Cardiac fibroblast (primary cell): Measurements from ENCODE around the gene FAM219A.

ENCODE experiments used
- DNase-seq, 2 donors: peaks; one replicate each; pipeline versions ENCODE4 v3.0.0 to v3.0.0-alpha.2; 2010; ENCODE audit warnings: low read depth in 2 of 2
- H3K4me3 ChIP-seq, 2 donors: replicated peaks in 1 of 2; 1 replicate in 1 of 2; 2 replicates in 1 of 2; pipeline ENCODE4 v1.5.1; 2011; ENCODE audit warnings: low read depth in 2 of 2, low read length in 2 of 2, mild to moderate bottlenecking in 2 of 2, moderate library complexity in 1 of 2
- CTCF ChIP-seq: IDR thresholded peaks from one replicate; pipeline ENCODE4 v1.5.1; 2011; ENCODE audit warnings: low read depth, mild to moderate bottlenecking, low read length, inconsistent platforms

FAM219A gene

DNA sequence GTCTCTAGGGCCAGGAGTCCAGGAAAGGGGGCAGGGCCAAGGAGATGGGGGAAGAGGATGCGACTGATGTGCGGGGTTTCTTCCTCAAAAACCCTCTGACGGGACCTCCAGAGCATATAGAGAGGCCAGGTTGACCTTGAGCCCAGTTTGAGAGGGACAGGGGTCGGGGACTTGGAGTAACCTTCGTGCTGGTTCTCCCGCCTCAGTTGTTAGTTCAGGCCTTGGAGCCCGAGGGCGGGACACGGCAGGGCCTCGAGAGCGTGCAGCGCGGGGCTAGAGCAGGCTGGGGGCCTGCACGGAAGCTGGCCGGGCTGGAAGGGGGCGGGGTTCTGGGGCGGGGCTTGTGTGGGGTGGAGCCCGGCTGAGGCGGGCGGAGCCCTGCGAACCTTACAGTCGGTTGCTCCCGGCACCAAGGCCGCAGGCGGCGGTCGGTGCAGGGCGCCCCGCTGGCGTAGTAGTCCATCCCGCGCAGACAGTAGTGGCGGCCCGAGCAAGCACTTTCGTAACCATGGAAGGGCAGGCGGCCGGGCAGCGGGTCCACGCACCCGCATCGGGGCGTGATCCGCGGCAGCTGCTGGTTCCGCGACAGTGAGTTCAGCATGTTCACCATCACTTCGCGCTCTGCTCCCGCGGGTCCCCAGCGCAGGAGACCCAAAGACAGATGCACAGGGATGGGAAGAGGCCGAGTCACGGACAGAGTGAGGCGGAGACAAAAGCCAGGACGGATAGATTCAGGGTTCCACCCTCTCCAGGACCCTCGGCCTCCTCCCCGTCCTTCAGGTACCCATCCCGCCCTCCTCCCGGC lies 77.7 kb downstream of the FAM219A start:
- no peak for TF ChIP-seq CTCF
- peak overlapping the region; percentile 47 to 49 for H3K4me3 ChIP-seq
- peak; percentile 69 to 81 for DNase-seq

DNA sequence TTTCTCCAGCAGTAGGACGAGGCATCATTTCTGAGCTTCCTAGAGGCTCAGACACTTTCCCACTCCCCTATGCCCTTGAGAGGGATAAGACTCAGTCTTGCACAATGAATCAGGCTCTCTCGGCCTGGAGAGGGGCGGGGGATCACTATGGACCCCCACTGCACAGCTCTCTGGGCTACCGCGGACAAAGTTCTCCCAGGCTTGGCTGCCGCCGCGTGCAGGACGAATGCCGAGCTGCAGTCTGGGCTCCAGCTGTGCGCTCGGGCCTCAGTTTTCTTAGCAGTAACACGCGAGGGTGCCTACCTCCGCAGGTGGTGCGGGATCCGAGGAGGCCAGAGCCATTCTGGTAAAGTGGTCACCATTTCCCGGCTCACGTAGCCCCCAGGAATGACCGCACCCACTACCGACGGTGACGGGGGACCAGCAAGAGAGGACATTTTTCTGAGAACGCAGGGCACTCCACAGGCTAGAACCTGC lies 78.3 kb downstream of the FAM219A start:
- DNase-seq = no peak
- H3K4me3 ChIP-seq = peak overlapping the region in 1 of 2 donors; percentile 47
- no peak for TF ChIP-seq CTCF

DNA sequence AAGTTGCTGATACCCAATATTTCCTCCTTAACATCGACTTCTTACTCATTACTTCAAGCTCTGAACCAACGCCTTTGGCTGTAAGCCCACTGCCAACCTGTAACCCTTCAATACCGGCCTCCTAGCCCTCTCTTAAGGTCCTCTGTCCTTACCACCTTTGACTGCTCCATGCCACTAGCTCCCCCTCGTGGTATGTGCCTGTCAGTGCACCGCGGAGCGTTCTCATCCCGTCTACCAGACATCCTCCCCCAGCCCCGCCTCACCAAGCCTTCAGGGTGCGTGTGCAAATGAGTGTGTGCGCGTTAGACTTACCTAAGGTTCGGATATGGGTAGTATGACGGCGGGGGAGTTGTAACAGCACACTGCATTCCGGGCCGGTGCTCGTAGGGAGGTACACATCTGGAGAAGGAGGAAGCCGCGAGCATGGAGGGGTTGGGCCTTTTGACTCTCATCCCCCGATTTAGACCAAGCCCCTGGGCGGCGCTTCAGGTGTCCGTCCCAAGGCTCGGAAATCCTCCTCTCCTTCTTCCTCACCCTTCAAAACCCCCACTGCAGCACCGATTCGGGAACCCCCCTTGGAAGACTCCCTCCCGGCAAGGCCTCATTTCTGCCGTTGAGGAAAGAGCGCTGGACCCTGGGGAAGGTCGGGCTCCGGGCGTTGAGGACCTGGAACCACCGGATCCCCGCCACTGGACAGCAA lies 78.9 kb downstream of the FAM219A start:
- TF ChIP-seq CTCF = peak; percentile 99
- DNase-seq = peak; percentile 88 to 89
- peak overlapping the region; percentile 16 to 47 for H3K4me3 ChIP-seq

GRCh38 chr9:34378376-34379060 lies 79.9 kb downstream of the FAM219A start:
- H3K4me3 ChIP-seq = no peak overlapping the region
- no peak for DNase-seq
- no peak for TF ChIP-seq CTCF

DNA sequence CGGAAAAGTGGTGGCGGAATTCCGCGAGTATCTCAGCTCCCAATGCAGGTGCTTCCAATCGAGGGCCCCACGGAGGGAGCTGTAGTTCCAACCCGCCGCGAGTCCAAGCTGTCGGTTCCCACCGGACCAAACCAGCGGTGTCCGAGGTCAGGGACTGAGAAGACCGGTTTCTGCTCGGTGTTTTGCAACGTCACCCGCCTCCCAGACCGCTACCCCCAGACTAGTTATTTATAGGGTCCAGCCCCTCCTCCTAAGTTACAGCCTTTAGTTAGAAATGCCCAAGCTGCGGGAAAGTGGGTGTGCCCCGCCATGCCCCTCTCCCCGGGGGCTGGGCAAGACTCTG lies 81.0 kb downstream of the FAM219A start:
- DNase-seq = peak in 1 of 2 donors; percentile 15
- peak overlapping the region; percentile 73 to 81 for H3K4me3 ChIP-seq
- no peak for TF ChIP-seq CTCF

DNA sequence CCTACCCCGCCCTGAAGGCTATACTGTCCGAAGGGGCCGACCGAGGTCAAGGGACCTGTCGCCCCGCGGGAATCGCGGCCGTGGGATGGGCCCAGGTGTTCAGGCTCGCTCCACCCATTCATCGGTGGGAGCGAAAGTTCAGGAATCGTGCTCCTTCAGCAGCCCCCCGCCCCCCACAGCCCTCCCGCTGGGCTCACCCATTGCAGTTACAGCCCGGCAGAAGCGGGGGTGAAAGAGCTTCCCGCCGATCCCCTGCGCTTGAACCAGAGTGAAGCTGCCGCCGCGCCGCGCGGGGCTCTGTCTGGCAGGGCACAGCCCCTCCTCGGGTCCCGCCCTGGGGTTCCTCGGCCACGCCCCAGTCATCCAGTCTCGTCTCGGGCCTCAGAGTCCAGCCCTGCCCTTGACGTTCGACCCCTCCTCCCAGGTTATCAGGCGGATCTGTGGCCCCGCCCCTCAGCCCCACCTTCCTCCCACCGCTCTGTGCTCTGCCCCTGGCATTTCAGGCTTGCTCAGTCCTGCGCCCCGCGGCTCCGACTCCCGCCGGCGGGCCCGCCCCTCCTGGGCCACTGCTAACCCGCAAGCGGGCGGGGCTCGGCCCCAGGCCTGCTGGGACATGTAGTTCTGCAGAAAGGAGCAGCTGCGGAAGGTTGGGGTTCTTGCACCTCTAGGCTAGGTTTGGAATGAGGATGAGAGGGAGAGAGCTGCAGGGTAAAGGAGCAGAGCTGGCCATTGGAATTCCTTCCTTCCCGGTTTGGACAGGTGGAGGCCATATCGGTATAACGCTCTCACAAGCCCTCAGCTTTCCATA lies 81.6 kb downstream of the FAM219A start, which contains the start of gene MYORG:
MYORG (minus strand) TSS at position 303 of the 808 bp plus-strand sequence. CDS start 3,955 bp downstream, outside the sequence.
- TF ChIP-seq CTCF = no peak
- H3K4me3 ChIP-seq = peak within 1 kb of the TSS; percentile 73 to 81

More for the DNA sequence above, 81.6 kb downstream of the FAM219A start, which contains the start of gene MYORG:
- DNase-seq = peak; percentile 84 to 87
